GM12892 (cell line): ENCODE measurements around the gene HERPUD1.

Experiments
- POLR2A ChIP-seq: IDR thresholded peaks from 2 replicates; pipeline ENCODE4 v1.6.1; 2011; ENCODE audit warnings: low read depth, low read length, control low read depth
- POLR2AphosphoS5 ChIP-seq: IDR thresholded peaks from 2 replicates; pipeline ENCODE4 v1.6.1; 2011; ENCODE audit warnings: low read depth, low read length, control low read depth
- TAF1 ChIP-seq: IDR thresholded peaks from 2 replicates; pipeline ENCODE4 v1.6.1; 2011; ENCODE audit warnings: low read depth, mild to moderate bottlenecking, control low read depth, low read length, borderline replicate concordance

GRCh38 chr16:56980201-56980535 is 48.2 kb downstream of the HERPUD1 start:
- TF ChIP-seq POLR2A, result no peak
- TF ChIP-seq POLR2AphosphoS5, result no peak
- no peak for TF ChIP-seq TAF1
